Cardiac septum (tissue), 1 donor: ENCODE measurements around the gene C1orf50. TPM values are rescaled to one million over a fixed set of nuclear protein-coding genes. Genes with fewer than 3 reads are reported as not detected.

Experiments used
- DNase-seq: peaks from one replicate; pipeline ENCODE4 v3.0.0-alpha.2; 2020; ENCODE audit warnings: low spot score
- intact Hi-C: fragments of 100-400 bp; cut with DNase I; formaldehyde crosslinking; loops from one replicate; pipeline ENCODE4 v1.14.0; 2022
- total RNA-seq: library from RNA; stranded (reverse); fragmentation: NEBNext Ultra II Directional; extraction: Animal tissue kit (Norgen Biotek cat#: 25700); gene quantifications from one replicate; pipeline ENCODE4 v1.2.1, GENCODE V29; 2021
- donor health status: DM: no; HTN: no; CAD: no.

C1orf50 gene
- total RNA-seq, 1 donor from 2014 or later = 11.0 TPM

DNA sequence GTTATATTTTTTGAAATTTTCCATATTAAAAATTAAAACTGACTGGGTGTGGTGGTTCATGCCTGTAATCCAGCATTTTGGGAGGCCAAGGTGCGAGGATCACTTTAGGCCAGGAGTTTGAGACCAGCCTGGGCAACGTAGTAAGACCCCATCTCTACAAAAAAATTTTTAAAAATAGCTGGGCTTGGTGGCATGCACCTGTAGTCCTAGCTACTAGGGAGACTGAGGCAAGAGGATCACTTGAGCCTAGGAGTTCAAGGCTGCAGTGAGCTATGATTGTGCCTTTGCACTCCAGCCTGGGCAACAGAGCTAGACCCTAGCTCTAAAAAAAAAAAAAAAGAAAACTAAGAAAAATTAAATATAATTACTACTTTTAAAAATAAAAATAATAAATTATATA lies 54.6 kb downstream of the C1orf50 start:
- DNase-seq = no peak
- intact Hi-C loops = no loop called here

DNA sequence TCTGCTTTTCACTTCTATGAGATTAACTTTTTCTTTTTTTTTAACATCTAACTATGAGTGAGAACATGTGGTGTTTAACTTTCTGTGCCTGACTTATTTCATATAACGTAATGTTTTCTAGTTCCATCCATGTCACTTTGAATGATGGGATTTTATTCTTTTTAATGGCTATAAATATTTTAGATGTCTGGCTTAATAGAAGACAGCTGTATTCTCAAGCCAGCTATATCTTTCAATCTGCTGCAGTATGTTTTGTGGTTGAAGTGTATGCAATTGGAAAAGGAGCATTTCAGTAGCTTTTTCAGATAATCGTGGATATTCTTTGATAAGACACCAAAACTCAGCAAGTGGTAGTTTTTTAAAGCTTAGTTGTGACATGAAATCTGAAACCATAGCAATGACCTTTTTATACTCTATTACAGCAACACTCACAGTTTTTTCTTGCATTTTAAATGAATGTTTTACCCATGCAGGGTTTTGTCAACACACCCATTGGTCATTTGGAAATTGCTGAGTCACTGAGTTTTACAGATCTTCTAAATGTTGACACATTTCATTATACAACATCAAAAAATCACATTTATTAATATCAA lies 55.8 kb downstream of the C1orf50 start:
- no peak for DNase-seq
- intact Hi-C loops = no loop called here

DNA sequence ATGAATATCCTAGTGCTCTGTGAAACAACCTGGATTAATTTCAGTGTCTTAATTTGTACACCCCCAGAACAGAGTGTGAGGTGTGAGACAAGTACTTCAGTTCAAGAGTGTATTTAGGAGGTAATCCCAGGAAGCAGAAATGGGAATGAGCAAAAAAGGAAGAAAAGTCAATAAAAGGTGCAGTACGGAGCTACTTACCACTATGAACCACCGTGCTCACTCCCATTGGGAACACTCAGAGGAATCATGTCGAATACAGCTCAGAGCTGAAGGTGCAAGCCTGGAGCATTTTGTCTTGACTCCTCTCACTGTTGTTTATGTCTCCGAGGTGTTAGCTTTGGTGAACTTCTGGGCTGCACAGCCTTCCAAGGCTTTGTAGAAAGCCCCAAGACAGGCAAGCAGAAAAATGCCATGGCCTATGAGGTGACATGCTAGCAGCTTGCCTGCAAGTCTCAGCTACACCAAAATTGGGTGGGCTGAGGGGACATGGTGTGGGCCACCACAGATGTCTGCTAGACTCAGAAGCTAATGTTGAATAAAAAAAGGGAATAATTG lies 57.5 kb downstream of the C1orf50 start:
- intact Hi-C loops = no loop called here
- no peak for DNase-seq

DNA sequence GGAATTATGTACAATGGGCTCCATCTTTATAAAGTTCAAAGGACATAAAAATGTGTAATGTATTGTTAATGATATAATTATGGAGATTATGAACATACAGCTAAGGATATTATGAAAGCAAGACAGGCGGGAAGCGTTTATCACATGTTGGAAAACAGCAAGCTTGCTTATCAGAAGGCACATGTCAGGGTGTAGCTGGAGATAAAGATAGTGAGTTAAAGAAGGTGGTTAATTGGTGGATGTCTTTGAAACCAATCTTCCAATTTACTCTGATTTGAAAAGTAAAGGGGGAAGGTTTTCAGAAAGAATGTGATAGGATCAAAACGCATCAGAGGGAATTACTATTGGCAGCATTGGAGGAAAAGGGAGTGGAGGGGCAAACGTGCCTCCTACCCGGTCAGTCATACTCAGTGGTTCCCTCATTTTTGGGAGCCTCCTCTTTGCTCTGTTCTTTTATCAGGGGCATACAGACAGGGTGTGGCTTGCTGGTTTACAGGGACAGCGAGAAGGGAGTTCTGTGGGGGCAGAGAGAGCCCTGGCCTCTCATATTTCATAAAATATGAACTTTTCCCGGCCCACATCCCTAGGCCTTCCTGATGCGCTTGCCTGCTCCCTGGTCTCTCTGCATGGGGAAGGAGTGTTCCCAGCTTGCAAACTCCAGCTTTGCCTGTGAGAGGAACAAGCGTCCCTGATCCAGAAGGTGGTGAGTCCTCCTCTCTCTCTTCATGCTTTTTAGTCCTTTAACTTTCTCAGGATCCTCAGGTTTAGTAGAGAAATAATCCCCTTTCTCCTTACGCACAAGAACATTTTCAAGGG lies 58.2 kb downstream of the C1orf50 start:
- DNase-seq = no peak

More for the DNA sequence above, 58.2 kb downstream of the C1orf50 start:
- intact Hi-C loops = no loop called here

Other genes starting within 250 kb of the C1orf50 start
- gene PPIH, start 108.8 kb upstream of the C1orf50 start, total RNA-seq = 18.3 TPM
- gene YBX1, start 84.8 kb upstream of the C1orf50 start, total RNA-seq = 717 TPM
- not detected for gene CLDN19, start 27.0 kb upstream of the C1orf50 start, total RNA-seq
- gene P3H1, start 221 bp upstream of the C1orf50 start, total RNA-seq = 12.2 TPM
- not detected for gene TMEM269, start 17.7 kb downstream of the C1orf50 start, total RNA-seq
- gene ERMAP, start 49.9 kb downstream of the C1orf50 start, total RNA-seq = 8.5 TPM
- gene SVBP, start 50.1 kb downstream of the C1orf50 start, total RNA-seq = 17.7 TPM
- 6.5 TPM for gene ZNF691, start 79.4 kb downstream of the C1orf50 start, total RNA-seq
- 31.9 TPM for gene SLC2A1, start 191.6 kb downstream of the C1orf50 start, total RNA-seq